ENCODE measurements around the gene LRRC17. TPM values are rescaled to one million over a fixed set of nuclear protein-coding genes. Genes with fewer than 3 reads are reported as not detected.

The LRRC17 gene
- polyA plus RNA-seq, 3 donors = 0.04 TPM; not detected in 2

GRCh38 chr7:102935450-102936115 is 22.8 kb downstream of the LRRC17 start:
- peak in 2 of 3 donors; percentile 10 to 20 for DNase-seq
- no peak overlapping the region for H3K4me3 ChIP-seq (replicated peaks in 1 of 3; ENCODE audit: low read depth in 2 of 3, low read length in 3 of 3)
- peaks cover 21 to 22% of the 10 kb centered on the region in 2 donors for H3K4me1 ChIP-seq (ENCODE audit: control insufficient read depth in 1 of 2, insufficient read depth in 2 of 2, low read length in 2 of 2)
- no peaks in the 10 kb centered on the region for H3K36me3 ChIP-seq (replicated peaks in 1 of 2; ENCODE audit: control insufficient read depth in 1 of 2, insufficient read depth in 2 of 2, low read length in 2 of 2)
- Mint-ChIP-seq H3K36me3 (no peaks in the 10 kb centered on the region), H3K4me3 (peak overlapping the region in 1 of 2 donors; percentile 15), H3K27me3 (ENCODE audit: low read depth in 3 of 3) (no peaks in the 10 kb centered on the region), H3K9me3 (peaks cover 0 to 3% (median 0%) of the 10 kb centered on the region in 7 donors), H3K27ac (peak overlapping the region; percentile 40 to 78 (median 48)), H3K4me1 (peaks cover 23% of the 10 kb centered on the region)
- H3K9ac ChIP-seq (ENCODE audit: insufficient read depth, low read length, poor library complexity, severe bottlenecking) = no peak overlapping the region
- H3K27ac ChIP-seq (ENCODE audit: low read depth in 1 of 2, low read length in 2 of 2) = peak overlapping the region in 1 of 2 donors; percentile 65
- H2AFZ ChIP-seq (ENCODE audit: insufficient read depth, low read depth, low read length, poor library complexity, severe bottlenecking) = peak overlapping the region; percentile 71
- H4K20me1 ChIP-seq (ENCODE audit: insufficient read depth, low read length) = no peaks in the 10 kb centered on the region
- no peaks in the 10 kb centered on the region for H3K27me3 ChIP-seq (ENCODE audit: control insufficient read depth in 2 of 2, insufficient read depth in 2 of 2, low read length in 2 of 2)
- WGBS (ENCODE audit: insufficient coverage) = no CpG with 5 or more reads among the region's 6 CpGs
- TF ChIP-seq CTCF (IDR thresholded peaks at IDR 0.05) = no peak
- no peaks in the 10 kb centered on the region for H3K79me2 ChIP-seq (ENCODE audit: insufficient read depth, low read length)
- no peaks in the 10 kb centered on the region for H3K9me3 ChIP-seq (replicated peaks in 1 of 2; ENCODE audit: control insufficient read depth in 1 of 2, insufficient read depth in 1 of 2, low read length in 2 of 2)
- intact Hi-C loops (cut with micrococcal nuclease) = no loop called here
- peak overlapping the region; percentile 40 for H3K4me2 ChIP-seq (replicated peaks; ENCODE audit: extremely low read depth, low read length, poor library complexity, severe bottlenecking)

- Histone ChIP-seq H4K20me1 (ENCODE audit: insufficient read depth, low read length) (no peaks in the 10 kb centered on the region), H3K4me3 (replicated peaks in 1 of 3; ENCODE audit: low read depth in 2 of 3, low read length in 3 of 3) (no peak overlapping the region), H3K9me3 (replicated peaks in 1 of 2; ENCODE audit: control insufficient read depth in 1 of 2, insufficient read depth in 1 of 2, low read length in 2 of 2) (no peaks in the 10 kb centered on the region), H3K36me3 (replicated peaks in 1 of 2; ENCODE audit: control insufficient read depth in 1 of 2, insufficient read depth in 2 of 2, low read length in 2 of 2) (no peaks in the 10 kb centered on the region), H3K27ac (ENCODE audit: low read depth in 1 of 2, low read length in 2 of 2) (no peak overlapping the region), H3K4me2 (replicated peaks; ENCODE audit: extremely low read depth, low read length, poor library complexity, severe bottlenecking) (no peak overlapping the region), H3K79me2 (ENCODE audit: insufficient read depth, low read length) (no peaks in the 10 kb centered on the region), H3K27me3 (ENCODE audit: control insufficient read depth in 2 of 2, insufficient read depth in 2 of 2, low read length in 2 of 2) (no peaks in the 10 kb centered on the region), H3K9ac (ENCODE audit: insufficient read depth, low read length, poor library complexity, severe bottlenecking) (no peak overlapping the region), H3K4me1 (ENCODE audit: control insufficient read depth in 1 of 2, insufficient read depth in 2 of 2, low read length in 2 of 2) (peaks cover 21 to 22% of the 10 kb centered on the region in 2 donors), H2AFZ (ENCODE audit: insufficient read depth, low read depth, low read length, poor library complexity, severe bottlenecking) (no peak overlapping the region)
- Mint-ChIP-seq H3K4me1 (peaks cover 23% of the 10 kb centered on the region), H3K36me3 (peaks cover 0 to 1% of the 10 kb centered on the region in 2 donors), H3K4me3 (no peak overlapping the region), H3K9me3 (peaks cover 0 to 3% (median 0%) of the 10 kb centered on the region in 7 donors), H3K27me3 (ENCODE audit: low read depth in 3 of 3) (no peaks in the 10 kb centered on the region), H3K27ac (peak overlapping the region in 1 of 7 donors; percentile 40)
- no peak for TF ChIP-seq CTCF (IDR thresholded peaks at IDR 0.05)
- no peak for DNase-seq
- intact Hi-C loops (cut with micrococcal nuclease) = no loop called here
- WGBS (ENCODE audit: insufficient coverage) = 100% methylated on average over 1 of the region's 1 CpG
Measured at GRCh38 chr7:102938679-102939078, 25.9 kb downstream of the LRRC17 start.

Measured in CD14-positive monocyte (primary cell).